Spleen (tissue), 11 donors: ENCODE measurements around the gene MVK. TPM values are rescaled to one million over a fixed set of nuclear protein-coding genes. Genes with fewer than 3 reads are reported as not detected.

Experiments
- DNase-seq: peaks from one replicate; pipeline ENCODE4 v3.0.0-alpha.2; 2020
- H3K27ac ChIP-seq, 8 donors: fragments of 200-600 bp; sonication (generic) in 7 of 8; 1 replicate in 4 of 8; 2 replicates in 4 of 8; pipeline versions ENCODE4 v1.5.0 to v1.8.0; 2016 to 2021; ENCODE audit warnings: inconsistent platforms in 4 of 8, mild to moderate bottlenecking in 4 of 8, moderate library complexity in 1 of 8
- H3K27me3 ChIP-seq, 7 donors: fragments of 200-600 bp; sonication (generic) in 6 of 7; replicated peaks in 1 of 7; 1 replicate in 4 of 7; 2 replicates in 3 of 7; pipeline versions ENCODE4 v1.5.0 to v1.8.0; 2016 to 2021; ENCODE audit warnings: inconsistent platforms in 3 of 7, mild to moderate bottlenecking in 1 of 7
- H3K36me3 ChIP-seq, 6 donors: fragments of 200-600 bp; sonication (generic) in 5 of 6; 1 replicate in 4 of 6; 2 replicates in 2 of 6; pipeline versions ENCODE4 v1.5.0 to v1.8.0; 2016 to 2021; ENCODE audit warnings: inconsistent platforms in 2 of 6
- H3K4me1 ChIP-seq, 6 donors: fragments of 200-600 bp; sonication (generic) in 5 of 6; 1 replicate in 3 of 6; 2 replicates in 3 of 6; pipeline versions ENCODE4 v1.5.0 to v1.8.0; 2016 to 2021; ENCODE audit warnings: inconsistent platforms in 3 of 6
- H3K4me3 ChIP-seq, 8 donors: fragments of 200-600 bp; sonication (generic) in 7 of 8; 1 replicate in 4 of 8; 2 replicates in 4 of 8; pipeline versions ENCODE4 v1.5.0 to v1.8.0; 2016 to 2021; ENCODE audit warnings: inconsistent platforms in 4 of 8, mild to moderate bottlenecking in 4 of 8, moderate library complexity in 2 of 8
- H3K9me3 ChIP-seq, 8 donors: fragments of 200-600 bp; sonication (generic) in 7 of 8; 1 replicate in 4 of 8; 2 replicates in 4 of 8; pipeline versions ENCODE4 v1.5.0 to v1.8.0; 2016 to 2021; ENCODE audit warnings: inconsistent platforms in 4 of 8
- CTCF ChIP-seq, 11 experiments: fragments of 200-600 bp in 7 of 11; fragments of 450-650 bp in 4 of 11; sonication (generic) in 4 of 11; IDR thresholded peaks in 8 of 11; conservative IDR thresholded peaks in 3 of 11; 1 replicate in 7 of 11; 2 replicates in 4 of 11; pipeline versions ENCODE4 v1.4.0 to v1.8.0; 2016 to 2021; ENCODE audit warnings: antibody characterized with exemption in 11 of 11, inconsistent platforms in 4 of 11, mild to moderate bottlenecking in 1 of 11
- POLR2A ChIP-seq, 3 donors: fragments of 450-650 bp; IDR thresholded peaks; one replicate each; pipeline ENCODE4 v1.5.1; 2017; ENCODE audit warnings: antibody characterized with exemption in 3 of 3, mild to moderate bottlenecking in 1 of 3
- POLR2AphosphoS5 ChIP-seq, 3 donors: sonication (generic); formaldehyde crosslinking; IDR thresholded peaks; one replicate each; pipeline ENCODE4 v1.5.1; 2017; ENCODE audit warnings: antibody characterized with exemption in 3 of 3
- WGBS, 5 donors: extraction: QIAGEN DNeasy Blood & Tissue Kit in 3 of 5; methylation state at CpG; one replicate each; pipeline versions ENCODE4 v1.1.5 to v1.1.7; 2013 to 2018; 5-methylcytosine and 5-hydroxymethylcytosine counted together
- intact Hi-C: fragments of 100-400 bp; cut with DNase I; formaldehyde crosslinking; loops from one replicate; pipeline ENCODE4 v1.15.0; 2023; ENCODE audit warnings: low total_unique reads
- polyA plus RNA-seq, 3 donors: library from polyadenylated mRNA; stranded (reverse); fragments of 200-250 nt; gene quantifications; one replicate each; pipeline ENCODE4 v1.2.1, GENCODE V29; 2013
- total RNA-seq, 7 donors: library from RNA; depleted of rRNA in 3 of 7; stranded (reverse); fragments of >200 nt in 3 of 7; fragmentation: NEBNext Ultra II Directional in 4 of 7; extraction: Animal tissue kit (Norgen Biotek cat#: 25700) in 4 of 7; gene quantifications; one replicate each; pipeline versions ENCODE4 v1.1.0 to v1.2.1, GENCODE V29; 2016 to 2021
- donor health status: healthy with polysubstance abuse.
- donor health status: DM: no; HTN: no; CAD: no; lungs with moderate emphysema.
- donor health status: DM: no; HTN: no; CAD: no.
- donor health status: Bipolar disorder and iron deficiency.
- donor health status: healthy.
- donor health status: DM: no; HTN: no; CAD: no.
- donor health status: DM: yes; HTN: yes; CAD: no.

The MVK gene
- total and polyA plus RNA-seq, 10 donors, result 6.2 to 16.5 (median 9.4) TPM

- Histone ChIP-seq H3K4me1 (peaks cover 0 to 11% (median 0%) of the 10 kb centered on the region in 6 donors), H3K27me3 (peaks cover 0 to 62% (median 8%) of the 10 kb centered on the region in 7 donors), H3K27ac (no peak overlapping the region), H3K36me3 (no peaks in the 10 kb centered on the region), H3K9me3 (no peaks in the 10 kb centered on the region), H3K4me3 (no peak overlapping the region)
- intact Hi-C loops, result no loop called here
- 84 to 91% (median 90%) methylated on average over 8 of the region's 8 CpGs for WGBS, 5 donors
- DNase-seq, result no peak
- TF ChIP-seq POLR2AphosphoS5 (IDR thresholded peaks at IDR 0.05) (no peak), CTCF (IDR thresholded peaks at IDR 0.05 in 8 of 11, conservative IDR thresholded peaks at IDR 0.05 in 3 of 11) (no peak), POLR2A (IDR thresholded peaks at IDR 0.05) (no peak)
These were observed 45.5 kb downstream of the MVK start for GRCh38 chr12:109619002-109619604.

- H3K9me3 ChIP-seq, result no peaks in the 10 kb centered on the region
- intact Hi-C loops, result no loop called here
- H3K36me3 ChIP-seq, result no peaks in the 10 kb centered on the region
- peaks cover 0 to 11% (median 0%) of the 10 kb centered on the region in 6 donors for H3K4me1 ChIP-seq
- H3K27ac ChIP-seq, result no peak overlapping the region
- DNase-seq, result no peak
- TF ChIP-seq POLR2A (IDR thresholded peaks at IDR 0.05) (no peak), POLR2AphosphoS5 (IDR thresholded peaks at IDR 0.05) (no peak), CTCF (IDR thresholded peaks at IDR 0.05 in 8 of 11, conservative IDR thresholded peaks at IDR 0.05 in 3 of 11) (no peak)
- 39 to 54% (median 51%) methylated on average over 1 of the region's 1 CpG for WGBS, 5 donors
- H3K27me3 ChIP-seq, result peaks cover 0 to 59% (median 0%) of the 10 kb centered on the region in 7 donors
- H3K4me3 ChIP-seq, result no peak overlapping the region
These were observed 47.7 kb downstream of the MVK start for GRCh38 chr12:109621211-109621694.

GRCh38 chr12:109621901-109622364 is 48.3 kb downstream of the MVK start:
- no peak for DNase-seq
- H3K4me3 ChIP-seq, result no peak overlapping the region
- H3K4me1 ChIP-seq, result peaks cover 0 to 11% (median 0%) of the 10 kb centered on the region in 6 donors
- no peaks in the 10 kb centered on the region for H3K36me3 ChIP-seq
- no peaks in the 10 kb centered on the region for H3K9me3 ChIP-seq
- intact Hi-C loops, result no loop called here
- H3K27ac ChIP-seq, result no peak overlapping the region
- TF ChIP-seq CTCF (IDR thresholded peaks at IDR 0.05 in 8 of 11, conservative IDR thresholded peaks at IDR 0.05 in 3 of 11) (no peak), POLR2A (IDR thresholded peaks at IDR 0.05) (no peak), POLR2AphosphoS5 (IDR thresholded peaks at IDR 0.05) (no peak)
- peaks cover 0 to 59% (median 0%) of the 10 kb centered on the region in 7 donors for H3K27me3 ChIP-seq
- WGBS, 5 donors, result 13 to 36% (median 19%) methylated on average over 19 to 22 of the region's 22 CpGs

GRCh38 chr12:109624467-109624866 is 50.9 kb downstream of the MVK start:
- no peak for TF ChIP-seq CTCF (IDR thresholded peaks at IDR 0.05 in 8 of 11, conservative IDR thresholded peaks at IDR 0.05 in 3 of 11)
- TF ChIP-seq POLR2AphosphoS5 (IDR thresholded peaks at IDR 0.05), result no peak
- no peak for TF ChIP-seq POLR2A (IDR thresholded peaks at IDR 0.05)
- H3K27ac ChIP-seq, result no peak overlapping the region
- WGBS, 5 donors, result 80 to 93% (median 89%) methylated on average over 6 to 8 of the region's 8 CpGs
- no peaks in the 10 kb centered on the region for H3K9me3 ChIP-seq
- no peak for DNase-seq
- H3K4me3 ChIP-seq, result no peak overlapping the region
- H3K36me3 ChIP-seq, result no peaks in the 10 kb centered on the region
- H3K4me1 ChIP-seq, result peaks cover 0 to 11% (median 0%) of the 10 kb centered on the region in 6 donors
- intact Hi-C loops, result no loop called here
- H3K27me3 ChIP-seq, result peaks cover 0 to 80% (median 4%) of the 10 kb centered on the region in 7 donors
